ENCODE measurements around the gene FOXN4. TPM values are rescaled to one million over a fixed set of nuclear protein-coding genes. Genes with fewer than 3 reads are reported as not detected.

FOXN4 gene
- total RNA-seq, 1 donor from 2014 or later = not detected

DNA sequence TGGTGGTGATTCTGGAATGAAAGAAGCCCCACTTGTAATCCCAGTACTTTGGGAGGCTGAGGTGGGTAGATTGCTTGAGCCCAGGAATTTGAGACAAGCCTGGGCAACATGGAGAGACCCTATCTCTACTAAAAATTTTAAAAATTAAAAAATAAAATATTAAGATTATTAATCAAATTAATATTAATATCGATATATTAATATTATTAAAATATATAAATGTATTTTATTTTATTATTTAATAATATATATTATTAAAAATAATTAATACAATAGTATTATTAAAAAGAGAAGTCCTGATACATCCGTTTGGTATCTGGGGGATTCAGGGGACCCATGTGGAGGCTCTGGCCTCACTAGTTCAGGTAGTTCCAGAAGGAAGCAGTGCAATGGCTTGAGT is 68.7 kb downstream of the FOXN4 start:
- no peak for TF ChIP-seq POLR2A (IDR thresholded peaks at IDR 0.05)
- TF ChIP-seq, protein P1, sequence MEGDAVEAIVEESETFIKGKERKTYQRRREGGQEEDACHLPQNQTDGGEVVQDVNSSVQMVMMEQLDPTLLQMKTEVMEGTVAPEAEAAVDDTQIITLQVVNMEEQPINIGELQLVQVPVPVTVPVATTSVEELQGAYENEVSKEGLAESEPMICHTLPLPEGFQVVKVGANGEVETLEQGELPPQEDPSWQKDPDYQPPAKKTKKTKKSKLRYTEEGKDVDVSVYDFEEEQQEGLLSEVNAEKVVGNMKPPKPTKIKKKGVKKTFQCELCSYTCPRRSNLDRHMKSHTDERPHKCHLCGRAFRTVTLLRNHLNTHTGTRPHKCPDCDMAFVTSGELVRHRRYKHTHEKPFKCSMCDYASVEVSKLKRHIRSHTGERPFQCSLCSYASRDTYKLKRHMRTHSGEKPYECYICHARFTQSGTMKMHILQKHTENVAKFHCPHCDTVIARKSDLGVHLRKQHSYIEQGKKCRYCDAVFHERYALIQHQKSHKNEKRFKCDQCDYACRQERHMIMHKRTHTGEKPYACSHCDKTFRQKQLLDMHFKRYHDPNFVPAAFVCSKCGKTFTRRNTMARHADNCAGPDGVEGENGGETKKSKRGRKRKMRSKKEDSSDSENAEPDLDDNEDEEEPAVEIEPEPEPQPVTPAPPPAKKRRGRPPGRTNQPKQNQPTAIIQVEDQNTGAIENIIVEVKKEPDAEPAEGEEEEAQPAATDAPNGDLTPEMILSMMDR (IDR thresholded peaks at IDR 0.05) = no peak
- Histone ChIP-seq H3K4me1 (no peaks in the 10 kb centered on the region), H3K27me3 (no peaks in the 10 kb centered on the region), H3K4me3 (no peak overlapping the region), H3K9me3 (no peaks in the 10 kb centered on the region), H3K27ac (no peak overlapping the region), H3K36me3 (peaks cover 0 to 67% of the 10 kb centered on the region in 2 donors)
- intact Hi-C loops (cut with DNase I) = no loop called here
- no peak for DNase-seq (ENCODE audit: extremely low spot score in 2 of 2)

DNA sequence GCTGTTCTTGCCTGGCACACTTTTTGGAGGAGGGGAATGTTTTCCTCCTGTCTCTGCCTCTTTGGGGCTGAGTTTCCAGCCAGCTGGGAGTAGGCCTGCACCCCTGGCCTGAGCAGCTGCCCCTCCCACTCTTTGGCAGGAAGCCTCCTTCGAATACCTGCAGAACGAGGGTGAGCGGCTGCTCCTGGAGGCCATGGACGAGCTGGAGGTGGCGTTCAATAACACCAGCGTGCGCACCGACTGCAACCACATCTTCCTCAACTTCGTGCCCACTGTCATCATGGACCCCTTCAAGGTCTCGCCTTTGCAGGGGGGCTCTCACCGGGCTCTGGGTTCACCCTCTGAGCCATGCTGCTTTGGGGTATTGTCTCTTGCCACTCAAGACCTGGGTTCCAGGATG is 69.4 kb downstream of the FOXN4 start:
- TF ChIP-seq, protein P1 (IDR thresholded peaks at IDR 0.05) = no peak
- no peaks in the 10 kb centered on the region for H3K4me1 ChIP-seq
- H3K27me3 ChIP-seq = no peaks in the 10 kb centered on the region
- intact Hi-C loops (cut with DNase I) = no loop called here
- no peak overlapping the region for H3K4me3 ChIP-seq
- no peak overlapping the region for H3K27ac ChIP-seq
- no peaks in the 10 kb centered on the region for H3K9me3 ChIP-seq
- DNase-seq (ENCODE audit: extremely low spot score in 2 of 2) = no peak
- peaks cover 0 to 72% of the 10 kb centered on the region in 2 donors for H3K36me3 ChIP-seq

DNA sequence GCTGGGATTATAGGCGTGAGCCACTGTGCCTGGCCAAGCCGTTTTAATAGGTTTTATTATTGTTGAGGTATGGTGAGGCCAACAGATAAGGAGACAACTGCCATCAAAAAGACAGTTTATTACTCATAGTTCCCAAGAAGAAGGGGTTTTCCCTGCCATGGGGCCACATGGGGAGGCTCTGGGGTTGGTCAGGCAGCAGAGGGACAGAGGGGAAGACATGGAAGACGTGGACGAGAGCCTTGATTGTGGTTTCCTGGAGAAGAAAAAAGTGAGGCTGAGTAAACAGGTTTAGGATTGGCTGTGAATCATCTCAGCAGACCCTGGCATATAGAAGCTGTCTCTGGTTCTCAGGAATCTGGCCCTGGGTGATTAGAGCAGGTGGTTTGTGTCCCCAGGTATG is 69.9 kb downstream of the FOXN4 start:
- DNase-seq (ENCODE audit: extremely low spot score in 2 of 2) = no peak
- no peak overlapping the region for H3K4me3 ChIP-seq
- TF ChIP-seq, protein P1 (IDR thresholded peaks at IDR 0.05) = no peak
- TF ChIP-seq POLR2AphosphoS5 (IDR thresholded peaks at IDR 0.05; ENCODE audit: insufficient read depth in 1 of 2, low read depth in 1 of 2) = no peak
- no peak for TF ChIP-seq POLR2A (IDR thresholded peaks at IDR 0.05)
- no peaks in the 10 kb centered on the region for H3K4me1 ChIP-seq
- no peaks in the 10 kb centered on the region for H3K9me3 ChIP-seq
- H3K27me3 ChIP-seq = no peaks in the 10 kb centered on the region
- intact Hi-C loops (cut with DNase I) = no loop called here
- H3K27ac ChIP-seq = no peak overlapping the region
- peaks cover 3 to 72% of the 10 kb centered on the region in 2 donors for H3K36me3 ChIP-seq

DNA sequence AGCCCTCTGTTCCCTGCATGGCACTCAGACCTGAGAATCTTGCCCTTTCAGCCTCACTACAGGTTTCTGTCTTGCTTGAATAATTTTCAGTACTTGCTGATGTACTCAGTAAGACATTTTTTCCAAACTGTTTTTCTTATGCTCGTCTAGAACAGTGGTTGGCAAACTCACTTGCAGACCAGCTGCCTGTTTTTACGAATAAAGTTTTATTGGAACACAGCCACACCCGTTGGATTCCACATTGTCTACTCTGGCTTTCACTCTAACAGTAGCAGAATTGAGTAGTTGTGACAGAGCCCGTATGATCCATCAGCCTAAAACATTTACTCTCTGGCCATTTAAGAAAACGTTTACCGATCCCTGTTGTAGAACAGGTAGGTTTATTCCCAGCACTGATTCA is 72.8 kb downstream of the FOXN4 start:
- intact Hi-C loops (cut with DNase I) = no loop called here
- H3K4me3 ChIP-seq = no peak overlapping the region
- no peaks in the 10 kb centered on the region for H3K4me1 ChIP-seq
- no peak for DNase-seq (ENCODE audit: extremely low spot score in 2 of 2)
- H3K9me3 ChIP-seq = no peaks in the 10 kb centered on the region
- peaks cover 5 to 72% of the 10 kb centered on the region in 2 donors for H3K36me3 ChIP-seq
- TF ChIP-seq POLR2AphosphoS5 (IDR thresholded peaks at IDR 0.05; ENCODE audit: insufficient read depth in 1 of 2, low read depth in 1 of 2) (no peak), POLR2A (IDR thresholded peaks at IDR 0.05) (no peak)
- TF ChIP-seq, protein P1 (IDR thresholded peaks at IDR 0.05) = no peak
- no peak overlapping the region for H3K27ac ChIP-seq
- H3K27me3 ChIP-seq = no peaks in the 10 kb centered on the region

DNA sequence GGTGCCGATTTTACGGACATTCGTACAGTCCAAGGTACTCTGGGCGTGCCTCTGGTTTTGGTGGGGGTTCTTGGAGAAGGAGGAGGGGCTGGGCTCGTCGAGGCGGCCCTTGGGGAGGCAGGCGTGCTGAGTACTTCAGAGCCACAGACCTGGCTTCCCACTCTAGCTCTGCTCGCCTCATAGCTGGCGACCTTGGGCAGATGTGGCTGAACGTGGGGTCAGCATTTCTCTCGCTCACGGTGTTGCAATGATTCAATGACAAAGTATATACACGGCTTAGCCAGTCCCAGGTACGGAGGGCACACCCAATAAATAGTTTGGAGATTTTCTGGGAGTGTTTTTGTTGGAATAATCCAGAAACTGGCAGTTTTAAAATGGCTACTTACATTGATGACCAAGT is 75.1 kb downstream of the FOXN4 start:
- TF ChIP-seq, protein P1 (IDR thresholded peaks at IDR 0.05) = no peak
- no peak for TF ChIP-seq POLR2A (IDR thresholded peaks at IDR 0.05)
- no peak for TF ChIP-seq POLR2AphosphoS5 (IDR thresholded peaks at IDR 0.05; ENCODE audit: insufficient read depth in 1 of 2, low read depth in 1 of 2)
- H3K4me3 ChIP-seq = no peak overlapping the region
- no peaks in the 10 kb centered on the region for H3K27me3 ChIP-seq
- H3K27ac ChIP-seq = no peak overlapping the region
- no peaks in the 10 kb centered on the region for H3K4me1 ChIP-seq
- H3K36me3 ChIP-seq = peaks cover 5 to 65% of the 10 kb centered on the region in 2 donors
- H3K9me3 ChIP-seq = no peaks in the 10 kb centered on the region
- intact Hi-C loops (cut with DNase I) = no loop called here
- no peak for DNase-seq (ENCODE audit: extremely low spot score in 2 of 2)

Data from vagina (tissue), 2 donors.